GM18861 (cell line): ENCODE results near the gene NPDC1.

Experiments
- ATAC-seq: cut with Tn5 transposase; IDR thresholded peaks from one replicate; pipeline ENCODE4 v1.9.1; 2021; ENCODE audit not compliant: unreplicated experiment

NPDC1 gene

GRCh38 chr9:137027369-137028262 is 18.4 kb downstream of the NPDC1 start, which contains the start of gene ABCA2:
Gene ABCA2, minus strand, starts transcription at chr9:137028237. Its CDS starts 97 bp downstream, at chr9:137028140.
- ATAC-seq, result no peak

DNA sequence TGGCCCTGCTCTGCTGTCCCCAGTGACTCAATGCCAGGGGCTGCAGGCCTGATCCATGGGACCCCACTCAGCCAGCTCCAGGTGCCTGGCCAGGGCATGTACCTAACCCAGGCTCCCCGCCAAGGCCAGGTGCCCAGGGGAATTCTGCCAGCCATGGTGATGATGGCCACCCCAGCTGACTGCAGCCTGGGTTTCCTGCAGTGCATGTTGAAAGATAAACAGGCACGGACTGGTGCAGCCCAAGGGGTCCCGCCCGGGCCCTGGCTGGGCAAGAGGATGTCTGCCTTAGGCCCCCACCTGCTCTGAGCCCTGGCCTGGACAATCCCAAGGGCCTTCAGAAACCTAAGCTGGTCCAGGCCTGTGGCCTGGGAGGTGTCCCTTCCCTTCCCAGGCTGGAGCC is 19.1 kb downstream of the NPDC1 start:
- ATAC-seq, result no peak

DNA sequence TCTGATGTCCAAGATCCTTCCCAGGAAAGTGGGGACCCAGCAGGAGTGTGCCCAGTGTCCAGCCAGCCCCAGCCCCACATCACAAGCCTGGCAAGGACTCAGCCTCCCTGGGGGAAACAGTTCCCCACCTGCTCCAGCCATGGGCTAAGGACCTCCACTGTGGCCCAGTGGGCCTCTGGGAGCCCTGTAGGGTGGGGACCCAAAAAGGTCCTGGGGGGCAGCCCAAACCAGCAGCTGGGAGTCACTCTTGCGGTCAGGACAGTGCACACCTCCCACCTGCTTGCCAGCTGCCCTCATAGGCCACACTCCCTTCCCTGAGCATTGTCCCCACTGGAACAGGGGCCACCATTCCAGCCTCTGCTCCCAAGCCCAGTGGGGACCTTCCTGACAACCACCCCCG is 19.6 kb downstream of the NPDC1 start:
- no peak for ATAC-seq

- no peak for ATAC-seq
These were observed 20.4 kb downstream of the NPDC1 start for GRCh38 chr9:137025517-137025966.

- no peak for ATAC-seq
These were observed 22.4 kb downstream of the NPDC1 start for GRCh38 chr9:137023583-137023991.

- ATAC-seq, result no peak
These were observed 22.8 kb downstream of the NPDC1 start for GRCh38 chr9:137023157-137023556.

DNA sequence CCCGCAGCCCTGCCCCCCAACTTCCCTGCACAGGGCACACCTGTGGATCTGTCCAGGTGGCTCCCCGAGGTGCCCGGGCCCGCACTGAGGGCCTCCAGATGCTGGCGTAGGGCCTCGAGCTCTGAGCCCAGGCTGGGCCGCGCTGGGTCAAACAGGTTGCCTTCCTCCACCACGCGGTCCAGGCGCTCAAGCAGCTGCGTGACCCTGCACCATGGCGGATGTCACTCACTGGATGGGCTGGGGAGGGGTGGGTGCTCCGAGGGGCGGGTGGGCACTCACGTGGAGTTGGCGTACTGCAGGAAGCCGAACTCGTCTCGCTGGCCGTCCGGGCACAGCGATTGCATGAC is 23.3 kb downstream of the NPDC1 start:
- ATAC-seq, result no peak

GRCh38 chr9:137021979-137022661 is 23.9 kb downstream of the NPDC1 start:
- ATAC-seq, result no peak

DNA sequence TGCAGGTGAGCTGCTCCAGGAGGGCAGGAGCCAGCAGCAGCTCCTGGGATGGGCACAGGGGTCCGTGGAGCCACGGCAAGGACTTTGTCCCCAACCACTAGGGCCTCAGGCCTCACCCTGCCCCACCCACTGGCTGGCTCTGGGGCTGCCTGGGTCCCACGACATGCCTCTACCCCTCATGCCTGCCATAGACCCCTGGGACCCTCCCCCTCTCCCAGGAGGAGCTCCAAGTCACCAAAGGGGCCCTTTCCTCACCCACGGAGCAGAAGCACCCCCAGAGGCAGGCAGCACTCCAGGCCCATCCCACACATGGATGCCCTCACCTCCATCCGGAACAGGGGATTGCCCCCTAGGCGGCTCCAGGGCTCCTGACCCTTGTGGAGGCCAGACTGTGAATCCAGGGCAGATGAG is 24.4 kb downstream of the NPDC1 start:
- ATAC-seq, result no peak

DNA sequence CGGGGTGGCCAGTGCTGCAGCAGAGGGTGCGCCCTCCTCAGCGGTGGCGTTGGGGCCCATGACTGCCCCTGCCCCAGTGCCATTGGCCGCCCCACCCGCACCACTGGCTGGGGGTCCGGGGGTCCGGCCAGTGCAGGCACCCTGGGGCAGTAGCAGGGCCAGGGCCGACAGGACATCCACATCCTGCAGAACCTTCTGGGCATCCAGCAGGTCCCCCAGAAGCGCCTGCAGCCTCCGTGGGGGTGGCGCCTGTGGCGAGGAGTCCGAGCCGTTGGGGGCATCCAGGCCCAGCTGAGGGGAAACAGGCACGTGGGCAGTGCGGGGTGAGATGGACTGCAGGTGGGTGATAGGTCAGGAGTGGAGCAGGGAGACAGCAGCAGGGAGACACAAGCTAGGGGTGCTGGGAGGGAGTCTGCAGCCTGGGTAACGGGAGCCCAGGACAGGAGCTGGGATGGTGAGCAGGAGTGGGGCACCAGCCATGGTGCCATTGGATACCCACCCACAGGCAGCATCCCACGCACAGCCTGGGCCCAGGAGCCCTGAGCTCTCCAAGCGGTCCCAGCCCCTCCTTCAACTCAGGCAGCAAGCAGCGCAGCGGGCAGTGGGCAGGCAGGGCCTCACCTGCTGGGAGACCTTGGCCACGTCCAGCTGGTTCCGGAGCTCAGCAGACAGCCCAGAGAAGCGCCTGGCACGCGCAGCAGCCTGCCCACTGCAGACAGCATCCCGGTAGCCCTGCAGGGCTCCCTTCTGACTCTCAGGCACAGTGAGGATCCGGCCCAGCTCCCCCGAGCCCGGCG is 25.0 kb downstream of the NPDC1 start:
- no peak for ATAC-seq

DNA sequence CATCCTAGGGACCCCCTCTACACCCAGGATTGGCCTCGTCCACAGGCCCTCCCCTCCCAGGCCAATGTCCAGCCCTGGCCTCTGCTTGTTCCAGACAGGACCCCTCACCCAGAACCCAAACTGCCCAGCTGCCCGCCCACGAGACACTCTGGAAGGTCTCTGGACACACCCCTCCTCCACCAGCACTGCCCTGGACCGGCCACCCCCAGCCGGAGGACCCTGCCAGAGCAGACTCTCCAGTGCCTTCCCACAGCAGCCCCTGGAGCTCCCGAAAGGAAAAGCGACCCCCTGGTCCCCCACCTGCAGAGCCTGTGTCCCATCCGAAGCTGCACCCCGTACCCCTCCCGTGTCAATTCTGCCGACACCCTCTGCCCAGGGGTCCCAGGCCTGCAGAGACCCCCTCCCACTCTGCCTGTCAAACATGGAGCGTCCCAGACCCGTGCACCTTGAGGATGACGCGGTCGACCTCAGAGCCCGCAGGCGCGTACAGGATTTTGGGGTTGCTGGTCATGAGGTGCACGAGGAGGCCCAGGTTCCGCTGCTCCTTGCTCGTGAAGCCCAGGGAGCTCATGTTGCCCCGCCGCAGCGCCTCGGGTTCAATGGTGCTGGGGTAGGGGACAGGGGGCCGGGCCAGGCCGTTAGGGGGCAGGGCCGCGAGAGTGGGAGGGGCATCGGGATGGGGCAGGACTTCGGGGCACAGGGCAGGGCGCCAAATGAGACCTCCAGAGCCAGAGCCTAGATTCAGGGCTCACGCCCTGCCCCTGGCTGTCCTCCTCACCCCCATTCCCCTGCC is 25.9 kb downstream of the NPDC1 start:
- no peak for ATAC-seq

DNA sequence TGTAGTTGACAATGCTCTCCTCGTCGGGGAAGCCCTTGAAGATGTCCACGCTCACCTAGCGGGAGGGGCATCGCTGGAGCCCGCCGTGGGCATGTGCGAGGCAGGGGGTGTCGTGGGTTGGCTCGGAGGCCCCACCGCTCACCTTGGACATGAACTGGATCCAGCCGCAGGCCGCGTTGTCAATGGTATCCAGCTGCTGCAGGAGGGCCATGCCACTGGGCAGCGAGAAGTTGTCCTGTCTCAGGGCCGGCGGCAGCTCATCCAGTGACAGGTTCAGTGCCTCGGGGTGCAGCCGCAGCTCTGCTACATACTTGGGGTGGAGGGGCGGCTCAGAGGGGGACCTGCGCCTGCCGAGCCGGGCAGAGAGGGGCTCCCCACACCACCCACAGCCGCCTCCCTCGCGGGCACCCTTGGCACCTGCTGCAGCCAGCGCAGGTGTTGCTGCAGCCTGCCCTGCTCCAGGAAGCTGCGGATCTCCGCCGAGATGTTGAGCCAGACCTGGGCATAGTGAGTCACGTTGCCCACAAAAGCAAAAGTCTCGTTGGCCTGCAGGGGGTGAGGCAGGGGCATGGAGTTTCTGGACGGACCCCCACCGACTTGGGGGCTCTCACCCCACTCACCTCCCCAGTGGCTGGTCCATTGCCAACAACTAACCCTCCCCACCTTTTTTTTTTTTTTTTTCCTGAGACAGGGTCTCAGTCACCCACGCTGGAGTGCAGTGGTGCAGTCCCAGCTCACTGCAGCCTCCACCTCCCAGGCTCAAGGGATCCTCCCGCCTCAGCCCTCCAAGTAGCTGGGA is 27.0 kb downstream of the NPDC1 start:
- no peak for ATAC-seq

DNA sequence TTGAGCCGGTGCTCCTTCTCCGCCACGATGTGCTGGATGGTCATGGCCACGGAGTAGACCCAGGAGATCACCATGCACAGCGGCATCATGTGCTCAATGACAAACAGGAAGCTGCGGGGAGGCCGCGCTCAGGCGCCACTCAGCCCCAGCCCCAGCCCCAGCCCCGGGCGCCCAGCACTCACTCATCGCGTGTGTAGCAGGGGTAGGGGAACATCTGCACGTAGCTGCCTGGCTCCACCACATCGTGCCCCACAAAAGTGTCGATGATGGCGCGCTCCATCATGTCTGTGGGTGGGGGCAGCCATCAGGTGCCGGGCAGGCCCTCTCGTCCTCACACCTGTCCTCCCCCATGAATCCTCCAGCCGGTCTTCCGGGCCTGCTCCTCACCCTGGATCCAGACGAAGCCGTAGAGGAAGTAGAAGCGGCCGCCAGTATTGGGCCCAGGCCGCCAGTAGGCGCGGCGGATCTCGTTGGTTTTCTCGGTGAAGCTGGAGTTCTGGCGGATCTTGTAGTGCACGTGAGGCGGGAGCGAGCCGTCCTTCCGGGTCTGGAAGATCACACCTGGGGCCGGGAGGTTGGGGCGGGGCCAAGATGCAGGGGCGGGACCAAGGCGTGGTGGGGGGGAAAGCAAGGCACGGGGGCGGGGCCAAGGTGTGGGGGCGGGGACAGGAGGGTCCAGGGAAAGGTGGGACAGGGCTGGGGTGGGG is 28.0 kb downstream of the NPDC1 start:
- ATAC-seq, result no peak

- ATAC-seq, result no peak
These were observed 28.9 kb downstream of the NPDC1 start for GRCh38 chr9:137017071-137017470.

DNA sequence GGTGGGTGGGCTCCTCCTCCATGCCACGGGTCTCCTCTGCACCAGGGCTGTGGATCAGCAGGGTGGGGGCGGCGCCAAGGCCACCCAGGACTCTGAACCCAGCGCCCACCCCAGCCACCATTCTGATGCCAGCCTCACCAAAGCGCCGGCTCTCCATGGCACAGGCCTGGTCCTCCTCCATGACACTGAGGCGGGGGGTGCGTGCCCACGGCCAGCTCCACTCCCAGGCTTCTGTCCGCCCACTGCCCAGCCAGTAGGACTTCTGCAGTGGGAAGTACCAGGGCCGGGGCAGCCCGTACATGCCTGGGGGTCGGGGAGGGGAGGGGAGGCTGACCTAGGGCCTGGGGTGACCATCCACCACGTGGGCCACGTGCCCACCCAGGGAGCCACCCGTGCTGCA is 29.5 kb downstream of the NPDC1 start:
- no peak for ATAC-seq

DNA sequence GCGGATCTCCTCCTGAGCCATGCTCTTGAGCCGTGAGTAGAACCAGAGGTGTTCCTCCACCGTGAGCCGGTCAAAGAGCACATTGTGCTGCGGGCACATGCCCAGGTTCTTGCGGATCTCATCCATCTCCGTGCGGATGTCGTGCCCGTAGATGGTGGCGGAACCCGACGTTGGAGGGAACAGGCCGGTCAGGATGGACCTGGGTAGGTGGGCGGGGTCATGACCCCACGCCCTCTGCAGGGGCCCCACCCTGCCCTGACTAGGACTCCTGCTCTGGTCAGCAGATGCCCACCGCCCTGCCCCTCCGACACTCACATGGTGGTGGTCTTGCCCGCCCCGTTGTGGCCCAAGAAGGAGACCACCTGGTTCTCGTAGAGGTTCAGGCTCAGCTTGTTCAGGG is 30.0 kb downstream of the NPDC1 start:
- ATAC-seq, result no peak

GRCh38 chr9:137015540-137015930 is 30.4 kb downstream of the NPDC1 start:
- no peak for ATAC-seq

DNA sequence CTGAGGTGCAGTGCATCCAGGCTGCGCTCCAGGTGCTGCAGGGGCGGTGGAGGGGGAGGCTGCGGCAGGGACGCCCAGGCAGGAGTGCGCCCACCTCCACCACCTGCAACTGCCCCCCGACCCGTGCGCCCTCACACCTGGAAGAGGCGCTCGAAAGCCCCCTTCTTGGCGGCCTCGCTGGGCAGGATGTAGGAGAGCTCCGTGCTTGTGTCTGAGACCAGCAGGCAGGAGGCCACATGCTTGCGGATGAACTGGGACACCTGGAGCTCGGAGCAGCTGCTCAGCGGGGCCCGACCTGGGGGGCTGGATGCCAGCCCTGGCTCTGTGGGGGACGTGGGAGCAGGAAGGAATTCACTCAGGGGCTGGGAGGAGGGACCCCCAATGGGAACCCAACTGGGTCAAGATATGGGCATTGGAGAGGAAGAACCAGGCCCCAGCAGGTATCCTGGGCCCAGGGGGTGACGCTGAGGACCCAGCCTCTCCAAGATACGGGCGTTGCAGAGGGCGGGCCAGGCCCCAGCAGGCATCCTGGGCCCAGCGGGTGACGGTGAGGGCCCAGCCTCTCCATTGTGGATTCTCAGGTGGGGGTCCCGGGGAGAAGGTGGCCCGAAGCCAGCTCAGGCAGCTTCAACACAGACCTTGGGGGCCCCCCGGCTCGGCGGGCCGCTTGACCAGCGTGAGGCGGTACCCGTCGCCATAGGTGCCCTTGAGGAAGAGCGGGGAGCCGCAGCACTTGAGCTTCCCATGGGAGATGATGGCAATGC is 31.0 kb downstream of the NPDC1 start:
- ATAC-seq, result no peak

- no peak for ATAC-seq
These were observed 31.8 kb downstream of the NPDC1 start for GRCh38 chr9:137014166-137014565.
